Measurements from ENCODE around the gene FGF13. TPM values are rescaled to one million over a fixed set of nuclear protein-coding genes. Genes with fewer than 3 reads are reported as not detected.

FGF13 gene
- total RNA-seq, 1 experiment from 2014 or later = 17.1 TPM

DNA sequence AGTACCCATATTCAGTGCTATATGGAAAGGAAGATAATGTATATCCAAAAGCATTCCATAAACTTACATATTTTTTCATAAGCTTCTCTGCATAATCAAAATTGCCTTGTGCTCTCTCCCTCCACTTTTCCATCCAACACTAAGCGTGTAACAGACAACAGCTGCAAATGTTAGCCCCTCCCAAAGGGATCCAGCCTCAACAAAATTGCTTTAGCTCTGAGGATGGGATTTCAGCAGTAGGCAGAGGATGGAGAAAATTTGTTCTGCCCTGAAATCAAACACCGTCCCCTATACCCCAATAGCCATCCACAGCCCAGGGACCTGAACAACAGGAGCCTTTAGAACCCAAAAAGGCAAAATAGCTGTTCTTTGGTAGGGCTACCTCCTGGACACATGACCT is 28.8 kb upstream of the FGF13 start:
- H3K9ac ChIP-seq (ENCODE audit: extremely low read depth, insufficient read length, low read length) = no peak overlapping the region
- H3T11ph ChIP-seq (ENCODE audit: low read length) = no peak overlapping the region
- H4K91ac ChIP-seq (ENCODE audit: insufficient read length, low read depth, low read length) = no peak overlapping the region
- no peak overlapping the region for H2AFZ ChIP-seq (ENCODE audit: low read length)
- WGBS (ENCODE audit: extremely low coverage, insufficient read length, low lambda C conversion rate) = no CpG with 5 or more reads among the region's 2 CpGs
- no peak overlapping the region for H3K4me2 ChIP-seq (ENCODE audit: insufficient read depth, insufficient read length, low read length)
- H3K27me3 Mint-ChIP-seq (ENCODE audit: low read depth) = no peaks in the 10 kb centered on the region
- no peak overlapping the region for H2AK5ac ChIP-seq (ENCODE audit: insufficient read length, low read length)
- H3K9me3 ChIP-seq (ENCODE audit: control insufficient read depth, low read depth, low read length) = no peaks in the 10 kb centered on the region
- peaks cover 7 to 8% of the 10 kb centered on the region in 2 experiments for H3K4me1 Mint-ChIP-seq
- H3K79me1 ChIP-seq (ENCODE audit: insufficient read depth, low read depth, low read length, poor library complexity, severe bottlenecking) = no peaks in the 10 kb centered on the region
- H4K5ac ChIP-seq (ENCODE audit: insufficient read length, low read depth, low read length) = no peak overlapping the region
- H3K27ac Mint-ChIP-seq = no peak overlapping the region
- H4K20me1 ChIP-seq (ENCODE audit: control insufficient read depth, insufficient read depth, insufficient read length) = no peaks in the 10 kb centered on the region
- H3K4me1 ChIP-seq (ENCODE audit: insufficient read depth, low read length) = peaks cover 3% of the 10 kb centered on the region; the same call in 1 of the 2 replicates
- H3K4ac ChIP-seq (ENCODE audit: low read depth, low read length) = no peak overlapping the region
- no peak overlapping the region for H3K18ac ChIP-seq (ENCODE audit: insufficient read length, low read depth, low read length)
- no peak overlapping the region for H3K56ac ChIP-seq (ENCODE audit: insufficient read length, low read depth, low read length)
- H3K9me3 Mint-ChIP-seq = peaks cover 0 to 35% of the 10 kb centered on the region in 2 experiments; a peak in 2 of 5 replicates
- H2BK5ac ChIP-seq (ENCODE audit: insufficient read length, low read length) = no peak overlapping the region
- no peaks in the 10 kb centered on the region for H3K23me2 ChIP-seq (ENCODE audit: insufficient read length, low read depth, low read length, poor library complexity, severe bottlenecking)
- H3K27me3 ChIP-seq (ENCODE audit: insufficient read depth, low read length) = no peaks in the 10 kb centered on the region
- H2BK15ac ChIP-seq (ENCODE audit: low read depth, low read length) = no peak overlapping the region
- no peak overlapping the region for H3K27ac ChIP-seq (ENCODE audit: insufficient read length, low read depth, low read length)
- H3K4me3 Mint-ChIP-seq = no peak overlapping the region
- no peaks in the 10 kb centered on the region for H3K36me3 Mint-ChIP-seq (ENCODE audit: insufficient read depth in 1 of 3, low read depth in 3 of 3)
- H2BK120ac ChIP-seq (ENCODE audit: low read depth, low read length, poor library complexity, severe bottlenecking) = no peak overlapping the region
- no peaks in the 10 kb centered on the region for H3K79me2 ChIP-seq (ENCODE audit: insufficient read depth, low read length)
- no peak for TF ChIP-seq CTCF (conservative IDR thresholded peaks at IDR 0.05)
- no peak overlapping the region for H3K14ac ChIP-seq (ENCODE audit: insufficient read depth, low read length)
- H2BK12ac ChIP-seq (ENCODE audit: insufficient read length, low read depth, low read length) = no peak overlapping the region
- no peak overlapping the region for H3K23ac ChIP-seq (ENCODE audit: insufficient read length, low read depth, low read length)
- H2BK20ac ChIP-seq (ENCODE audit: low read depth, low read length, poor library complexity, severe bottlenecking) = no peak overlapping the region
- DNase-seq = no peak
- H4K8ac ChIP-seq (replicated peaks; ENCODE audit: insufficient read length, low read depth, low read length) = no peak overlapping the region
